Measurements from ENCODE around the gene ACTL6B. TPM values are rescaled to one million over a fixed set of nuclear protein-coding genes. Genes with fewer than 3 reads are reported as not detected.

Gene ACTL6B
- total RNA-seq, 1 donor: not detected

GRCh38 chr7:100629117-100629716 is 27.0 kb downstream of the ACTL6B start:
- Histone ChIP-seq H3K4me1 (ENCODE audit: insufficient read depth, low read length) (peaks cover 23% of the 10 kb centered on the region), H3K4me3 (ENCODE audit: low read length) (no peak overlapping the region), H3K27me3 (ENCODE audit: insufficient read depth, low read length) (peaks cover 3% of the 10 kb centered on the region), H3K9me3 (ENCODE audit: low read depth, low read length) (no peaks in the 10 kb centered on the region)

DNA sequence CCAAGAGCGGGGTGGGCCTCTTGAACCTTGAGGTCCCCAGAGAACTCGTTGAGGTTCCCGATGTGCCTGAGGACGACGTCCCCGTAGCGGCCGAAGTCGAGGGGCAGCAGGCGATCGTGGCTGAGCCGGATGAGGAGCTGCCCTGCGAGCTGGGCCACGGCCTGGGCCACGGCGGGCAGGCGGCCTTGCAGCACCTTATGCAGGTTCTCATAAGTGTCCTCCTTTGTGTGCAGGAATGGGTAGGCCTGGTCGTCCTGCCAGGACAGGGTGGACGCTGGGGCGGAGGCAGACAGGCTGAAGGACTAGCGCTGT is 29.1 kb downstream of the ACTL6B start:
- peaks cover 13% of the 10 kb centered on the region for H3K4me1 ChIP-seq (ENCODE audit: insufficient read depth, low read length)
- H3K27me3 ChIP-seq (ENCODE audit: insufficient read depth, low read length): no peaks in the 10 kb centered on the region
- no peak overlapping the region for H3K4me3 ChIP-seq (ENCODE audit: low read length)
- no peaks in the 10 kb centered on the region for H3K9me3 ChIP-seq (ENCODE audit: low read depth, low read length)

DNA sequence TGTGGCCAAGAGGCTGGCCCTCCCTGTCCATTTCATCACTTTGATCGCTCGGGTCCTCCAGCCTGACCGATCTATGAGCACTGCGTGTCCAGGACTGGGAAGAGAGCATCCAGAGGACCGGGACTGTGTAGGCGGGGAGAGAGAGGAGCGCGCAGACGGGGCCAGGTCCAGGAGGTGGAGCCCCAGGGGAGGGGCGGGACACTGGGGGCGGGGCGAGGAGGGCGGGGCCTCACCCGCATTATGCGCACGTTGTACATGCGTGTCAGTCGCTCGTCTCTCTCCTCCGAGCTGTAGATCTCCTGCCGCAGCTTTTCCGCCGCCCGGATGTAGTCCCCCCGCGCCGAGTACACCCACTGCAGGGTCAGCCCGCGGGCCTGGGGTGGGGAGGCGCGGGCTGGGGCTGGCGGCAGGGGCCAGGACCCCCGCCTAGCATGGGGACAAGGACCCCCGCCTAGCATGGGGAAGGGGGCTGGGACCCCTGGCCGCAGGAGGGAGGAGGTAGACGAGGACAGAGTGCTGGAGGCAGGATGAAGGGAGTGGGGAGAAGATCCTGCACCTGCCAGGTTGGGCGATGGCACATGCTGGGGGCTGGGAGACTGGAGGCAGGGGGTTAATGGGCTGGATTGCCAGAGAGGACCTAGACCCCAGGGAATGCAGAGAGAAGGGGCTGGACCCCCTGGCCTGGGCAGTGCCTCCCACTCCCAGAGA is 29.6 kb downstream of the ACTL6B start:
- peaks cover 13% of the 10 kb centered on the region for H3K4me1 ChIP-seq (ENCODE audit: insufficient read depth, low read length)
- no peak overlapping the region for H3K4me3 ChIP-seq (ENCODE audit: low read length)
- no peaks in the 10 kb centered on the region for H3K27me3 ChIP-seq (ENCODE audit: insufficient read depth, low read length)

DNA sequence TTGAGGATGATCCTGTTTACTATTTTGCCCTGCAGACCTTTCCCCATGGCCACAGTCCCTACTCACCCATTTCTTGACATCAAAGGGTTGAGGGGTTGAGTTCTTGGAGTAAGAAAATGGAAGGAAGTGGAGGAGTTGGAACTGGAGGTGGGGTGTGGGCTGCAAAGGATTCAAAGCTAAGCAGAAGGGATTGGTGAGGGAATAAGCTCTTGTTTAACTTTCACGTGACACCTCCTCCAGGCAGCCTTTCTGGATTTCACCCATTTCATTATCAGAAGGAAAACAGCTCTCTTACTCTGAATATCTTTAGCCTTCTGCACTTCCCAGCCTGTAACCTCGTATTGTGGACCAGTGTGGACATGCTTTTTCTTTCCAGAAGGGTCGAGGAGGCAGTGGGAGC is 30.2 kb downstream of the ACTL6B start:
- Histone ChIP-seq H3K4me1 (ENCODE audit: insufficient read depth, low read length) (peaks cover 13% of the 10 kb centered on the region), H3K9me3 (ENCODE audit: low read depth, low read length) (no peaks in the 10 kb centered on the region), H3K27me3 (ENCODE audit: insufficient read depth, low read length) (no peaks in the 10 kb centered on the region), H3K4me3 (ENCODE audit: low read length) (no peak overlapping the region)

More for the DNA sequence above, 29.6 kb downstream of the ACTL6B start:
- H3K9me3 ChIP-seq (ENCODE audit: low read depth, low read length): no peaks in the 10 kb centered on the region

DNA sequence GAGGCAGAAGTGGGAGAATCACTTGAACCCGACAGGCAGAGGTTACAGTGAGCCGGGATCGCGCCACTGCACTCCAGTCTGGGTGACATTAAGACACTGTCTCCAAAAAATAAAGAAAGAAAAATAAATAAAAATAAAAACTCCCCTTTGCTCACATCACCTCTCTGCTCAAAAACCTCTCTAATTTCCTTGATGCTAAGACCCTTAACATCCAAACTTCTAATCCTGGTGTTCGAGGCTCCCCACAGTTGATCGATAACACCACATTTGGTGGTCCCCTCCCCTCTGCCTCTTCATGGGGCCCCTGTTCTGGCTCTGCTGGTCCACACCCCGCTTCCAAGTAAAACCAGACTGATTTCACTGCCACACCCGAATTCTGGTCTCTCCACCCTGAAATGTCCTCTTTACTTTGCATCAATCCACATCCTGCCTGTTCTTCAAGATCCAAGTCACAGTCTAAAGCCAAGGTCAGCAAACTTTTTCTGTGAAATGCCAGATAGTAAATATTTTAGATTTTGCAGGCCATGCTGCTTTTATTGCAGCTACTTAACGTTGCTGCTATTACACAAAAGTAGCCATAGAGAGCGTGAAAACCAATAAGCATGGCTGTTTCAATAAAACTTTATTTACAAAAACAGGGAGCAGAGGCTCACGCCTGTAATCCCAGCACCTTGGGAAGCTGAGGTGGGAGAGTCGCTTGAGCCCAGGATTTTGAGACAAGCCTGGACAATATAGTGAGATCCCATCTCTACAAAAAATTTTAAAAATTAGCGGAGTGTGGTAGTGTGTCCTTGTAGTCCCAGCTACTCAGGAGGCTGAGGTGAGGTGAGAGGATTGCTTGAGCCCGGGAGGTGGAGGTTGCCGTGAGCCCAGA is 32.1 kb downstream of the ACTL6B start:
- Histone ChIP-seq H3K4me1 (ENCODE audit: insufficient read depth, low read length) (peaks cover 13% of the 10 kb centered on the region), H3K27me3 (ENCODE audit: insufficient read depth, low read length) (no peaks in the 10 kb centered on the region), H3K9me3 (ENCODE audit: low read depth, low read length) (no peaks in the 10 kb centered on the region), H3K4me3 (ENCODE audit: low read length) (no peak overlapping the region)

DNA sequence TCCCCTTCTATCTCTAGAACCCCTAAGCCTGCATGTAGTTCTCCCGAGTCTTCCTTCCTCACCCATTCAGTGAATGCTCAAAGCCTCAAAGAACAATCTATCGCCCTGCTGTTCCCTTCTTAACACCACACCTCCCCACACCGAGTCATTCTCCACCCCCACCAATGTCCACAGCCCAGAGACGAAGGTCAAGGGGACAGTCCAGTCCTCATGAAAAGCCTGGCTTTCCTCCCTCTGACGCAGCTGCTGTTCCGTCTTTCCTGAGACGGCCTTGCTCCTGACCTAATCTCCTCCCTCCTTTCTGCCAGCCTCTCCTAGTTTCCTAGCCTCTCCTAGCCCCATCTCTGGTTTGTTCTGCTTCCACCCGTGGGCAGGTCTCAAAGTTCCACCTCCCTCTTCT is 34.7 kb downstream of the ACTL6B start:
- no peaks in the 10 kb centered on the region for H3K9me3 ChIP-seq (ENCODE audit: low read depth, low read length)
- peaks cover 6% of the 10 kb centered on the region for H3K4me1 ChIP-seq (ENCODE audit: insufficient read depth, low read length)
- no peak overlapping the region for H3K4me3 ChIP-seq (ENCODE audit: low read length)
- H3K27me3 ChIP-seq (ENCODE audit: insufficient read depth, low read length): no peaks in the 10 kb centered on the region

GRCh38 chr7:100620804-100621203 is 35.4 kb downstream of the ACTL6B start:
- no peak overlapping the region for H3K4me3 ChIP-seq (ENCODE audit: low read length)
- H3K9me3 ChIP-seq (ENCODE audit: low read depth, low read length): no peaks in the 10 kb centered on the region
- H3K4me1 ChIP-seq (ENCODE audit: insufficient read depth, low read length): no peaks in the 10 kb centered on the region
- no peaks in the 10 kb centered on the region for H3K27me3 ChIP-seq (ENCODE audit: insufficient read depth, low read length)

DNA sequence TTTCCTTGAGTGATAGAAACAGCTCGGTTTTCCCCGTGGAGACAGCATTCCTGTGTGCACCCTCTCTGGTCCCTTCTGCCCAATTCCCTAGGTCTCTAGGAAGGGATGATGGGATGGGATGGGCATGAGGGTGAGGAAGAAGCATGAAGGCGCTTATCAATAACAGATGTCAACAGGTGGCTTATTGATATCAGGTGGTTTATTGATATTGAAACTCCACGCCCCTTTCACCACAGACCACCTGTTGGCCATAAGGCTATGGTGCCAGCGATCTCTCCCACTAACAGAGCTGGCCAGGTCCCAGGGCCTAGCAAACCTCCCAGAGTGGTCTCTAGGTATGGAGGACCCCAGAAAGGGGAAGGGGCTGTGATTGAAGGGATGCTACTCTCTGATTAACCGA is 36.0 kb downstream of the ACTL6B start:
- H3K27me3 ChIP-seq (ENCODE audit: insufficient read depth, low read length): no peaks in the 10 kb centered on the region
- no peaks in the 10 kb centered on the region for H3K9me3 ChIP-seq (ENCODE audit: low read depth, low read length)
- no peak overlapping the region for H3K4me3 ChIP-seq (ENCODE audit: low read length)
- no peaks in the 10 kb centered on the region for H3K4me1 ChIP-seq (ENCODE audit: insufficient read depth, low read length)

- Histone ChIP-seq H3K27me3 (ENCODE audit: insufficient read depth, low read length) (no peaks in the 10 kb centered on the region), H3K9me3 (ENCODE audit: low read depth, low read length) (no peaks in the 10 kb centered on the region), H3K4me1 (ENCODE audit: insufficient read depth, low read length) (peaks cover 27% of the 10 kb centered on the region), H3K4me3 (ENCODE audit: low read length) (no peak overlapping the region)
These were observed 41.9 kb downstream of the ACTL6B start for GRCh38 chr7:100614308-100614861.

DNA sequence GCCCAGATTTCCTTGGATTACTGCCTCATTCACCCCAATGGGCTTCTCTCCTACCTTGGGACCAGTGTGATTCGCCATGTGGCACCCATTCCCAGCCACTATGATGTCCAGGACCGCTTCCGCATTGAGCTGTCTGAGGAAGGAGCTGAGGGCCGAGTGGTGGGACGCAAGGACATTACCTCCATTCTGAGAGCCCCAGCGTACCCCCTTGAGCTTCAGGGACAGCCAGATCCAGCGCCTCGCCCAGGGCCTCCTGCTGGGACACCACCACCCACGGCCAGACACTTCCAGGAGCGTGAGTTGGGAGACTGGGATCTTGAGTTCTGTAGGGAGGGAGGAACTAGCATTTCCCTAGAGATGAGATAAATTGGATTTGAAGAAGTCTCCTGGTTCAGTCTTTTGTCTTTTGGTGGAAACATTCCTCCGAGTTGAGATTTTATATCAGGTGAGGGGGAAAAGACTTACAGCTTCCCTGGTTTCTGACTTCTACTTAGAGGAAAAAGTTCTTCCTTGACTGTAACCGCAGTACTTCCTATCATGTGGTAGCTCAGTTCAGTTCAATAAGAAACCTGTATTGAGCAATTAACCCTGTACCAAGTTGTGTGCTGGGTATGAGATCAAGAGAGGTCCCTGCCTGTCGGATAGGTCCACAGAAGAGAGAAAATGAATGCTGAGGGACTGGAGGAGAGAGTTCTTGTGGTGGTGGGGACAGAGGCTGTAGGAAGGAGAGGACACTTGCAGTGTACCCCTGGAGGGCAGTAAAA is 42.7 kb downstream of the ACTL6B start:
- H3K27me3 ChIP-seq (ENCODE audit: insufficient read depth, low read length): no peaks in the 10 kb centered on the region
- H3K4me1 ChIP-seq (ENCODE audit: insufficient read depth, low read length): peaks cover 27% of the 10 kb centered on the region
- H3K9me3 ChIP-seq (ENCODE audit: low read depth, low read length): no peaks in the 10 kb centered on the region
- no peak overlapping the region for H3K4me3 ChIP-seq (ENCODE audit: low read length)

- peaks cover 27% of the 10 kb centered on the region for H3K4me1 ChIP-seq (ENCODE audit: insufficient read depth, low read length)
- H3K27me3 ChIP-seq (ENCODE audit: insufficient read depth, low read length): no peaks in the 10 kb centered on the region
- H3K9me3 ChIP-seq (ENCODE audit: low read depth, low read length): no peaks in the 10 kb centered on the region
- H3K4me3 ChIP-seq (ENCODE audit: low read length): peak overlapping the region; percentile 68
These were observed 43.4 kb downstream of the ACTL6B start for GRCh38 chr7:100612730-100613390.

DNA sequence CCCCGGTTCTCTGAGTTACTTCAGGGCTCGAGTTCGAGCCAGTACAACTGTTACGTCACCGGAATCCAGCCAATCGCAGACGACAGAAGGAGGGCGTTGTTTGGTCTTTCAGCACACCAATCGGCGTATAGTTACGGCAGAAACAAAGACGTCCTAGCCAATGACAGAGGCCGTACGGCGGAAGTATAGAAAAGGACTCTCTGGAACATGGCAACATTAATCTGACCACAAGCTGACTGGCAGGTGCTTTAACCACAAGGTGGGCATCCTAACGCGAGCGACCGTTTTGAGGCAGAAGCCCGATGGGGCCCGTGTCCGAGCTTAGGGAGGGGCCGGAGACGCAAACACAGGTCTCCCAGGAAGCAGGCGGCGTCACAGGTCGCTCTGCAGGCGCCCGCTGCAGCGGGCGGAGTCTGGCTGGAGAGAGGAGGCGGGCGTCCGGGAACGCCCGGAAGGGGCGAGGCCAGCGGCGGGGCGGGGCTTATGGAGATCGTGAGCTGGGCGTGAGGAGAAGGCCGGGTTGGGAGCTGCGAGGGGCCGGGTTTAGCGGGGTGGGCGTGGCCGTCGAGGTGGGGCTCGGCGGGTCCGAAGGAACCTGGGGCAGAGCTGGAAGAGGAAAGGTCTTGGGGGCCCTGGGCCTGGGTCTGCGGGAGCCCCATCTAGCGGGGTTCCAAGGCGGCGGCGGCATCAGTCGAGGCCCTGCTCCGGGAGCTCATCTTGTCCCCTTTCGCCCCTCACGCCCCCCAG is 44.1 kb downstream of the ACTL6B start, which contains the start of gene MOSPD3:
Gene MOSPD3, plus strand, starts transcription at position 558 of the 747 bp plus-strand sequence. CDS start 252 bp downstream, outside the sequence.
- peaks cover 27% of the 10 kb centered on the region for H3K4me1 ChIP-seq (ENCODE audit: insufficient read depth, low read length)
- no peaks in the 10 kb centered on the region for H3K9me3 ChIP-seq (ENCODE audit: low read depth, low read length)
- peak within 1 kb of the TSS; percentile 68 for H3K4me3 ChIP-seq (ENCODE audit: low read length)
- H3K27me3 ChIP-seq (ENCODE audit: insufficient read depth, low read length): no peaks in the 10 kb centered on the region

- H3K4me1 ChIP-seq (ENCODE audit: insufficient read depth, low read length): peaks cover 38% of the 10 kb centered on the region
- H3K9me3 ChIP-seq (ENCODE audit: low read depth, low read length): no peaks in the 10 kb centered on the region
- H3K4me3 ChIP-seq (ENCODE audit: low read length): no peak overlapping the region
- H3K27me3 ChIP-seq (ENCODE audit: insufficient read depth, low read length): no peaks in the 10 kb centered on the region
These were observed 46.3 kb downstream of the ACTL6B start for GRCh38 chr7:100609958-100610357.

All from mononuclear cell (primary cell).